AG09309 (cell line): Measurements from ENCODE around the gene SLC43A2.

ENCODE experiments used
- DNase-seq: peaks from one replicate; pipeline ENCODE4 v3.0.0-alpha.2; 2010; ENCODE audit warnings: low read depth
- H3K4me3 ChIP-seq: 2 replicates; pipeline ENCODE4 v1.5.1; 2011; ENCODE audit warnings: mild to moderate bottlenecking, low read depth, low read length, moderate library complexity; ENCODE audit not compliant: control insufficient read depth
- TF ChIP-seq, protein P1 (sequence below): IDR thresholded peaks from 2 replicates; pipeline ENCODE4 v1.5.1; 2011; ENCODE audit warnings: mild to moderate bottlenecking, low read depth, low read length, inconsistent platforms; ENCODE audit not compliant: insufficient read depth, control insufficient read depth; ENCODE audit errors: missing control alignments

Gene SLC43A2

GRCh38 chr17:1519678-1520077 lies 109.0 kb downstream of the SLC43A2 start:
- no peak overlapping the region for H3K4me3 ChIP-seq
- DNase-seq = no peak
- TF ChIP-seq, protein P1, sequence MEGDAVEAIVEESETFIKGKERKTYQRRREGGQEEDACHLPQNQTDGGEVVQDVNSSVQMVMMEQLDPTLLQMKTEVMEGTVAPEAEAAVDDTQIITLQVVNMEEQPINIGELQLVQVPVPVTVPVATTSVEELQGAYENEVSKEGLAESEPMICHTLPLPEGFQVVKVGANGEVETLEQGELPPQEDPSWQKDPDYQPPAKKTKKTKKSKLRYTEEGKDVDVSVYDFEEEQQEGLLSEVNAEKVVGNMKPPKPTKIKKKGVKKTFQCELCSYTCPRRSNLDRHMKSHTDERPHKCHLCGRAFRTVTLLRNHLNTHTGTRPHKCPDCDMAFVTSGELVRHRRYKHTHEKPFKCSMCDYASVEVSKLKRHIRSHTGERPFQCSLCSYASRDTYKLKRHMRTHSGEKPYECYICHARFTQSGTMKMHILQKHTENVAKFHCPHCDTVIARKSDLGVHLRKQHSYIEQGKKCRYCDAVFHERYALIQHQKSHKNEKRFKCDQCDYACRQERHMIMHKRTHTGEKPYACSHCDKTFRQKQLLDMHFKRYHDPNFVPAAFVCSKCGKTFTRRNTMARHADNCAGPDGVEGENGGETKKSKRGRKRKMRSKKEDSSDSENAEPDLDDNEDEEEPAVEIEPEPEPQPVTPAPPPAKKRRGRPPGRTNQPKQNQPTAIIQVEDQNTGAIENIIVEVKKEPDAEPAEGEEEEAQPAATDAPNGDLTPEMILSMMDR = no peak
